HG02571 (cell line): Measurements from ENCODE around the gene PZP.

ENCODE experiments used
- ATAC-seq: cut with Tn5 transposase; IDR thresholded peaks from one replicate; pipeline ENCODE4 v1.9.1; 2021; ENCODE audit warnings: mild to moderate bottlenecking, moderate library complexity; ENCODE audit not compliant: unreplicated experiment

Gene PZP

GRCh38 chr12:9127484-9127883, 80.7 kb downstream of the PZP start:
- ATAC-seq: no peak

DNA sequence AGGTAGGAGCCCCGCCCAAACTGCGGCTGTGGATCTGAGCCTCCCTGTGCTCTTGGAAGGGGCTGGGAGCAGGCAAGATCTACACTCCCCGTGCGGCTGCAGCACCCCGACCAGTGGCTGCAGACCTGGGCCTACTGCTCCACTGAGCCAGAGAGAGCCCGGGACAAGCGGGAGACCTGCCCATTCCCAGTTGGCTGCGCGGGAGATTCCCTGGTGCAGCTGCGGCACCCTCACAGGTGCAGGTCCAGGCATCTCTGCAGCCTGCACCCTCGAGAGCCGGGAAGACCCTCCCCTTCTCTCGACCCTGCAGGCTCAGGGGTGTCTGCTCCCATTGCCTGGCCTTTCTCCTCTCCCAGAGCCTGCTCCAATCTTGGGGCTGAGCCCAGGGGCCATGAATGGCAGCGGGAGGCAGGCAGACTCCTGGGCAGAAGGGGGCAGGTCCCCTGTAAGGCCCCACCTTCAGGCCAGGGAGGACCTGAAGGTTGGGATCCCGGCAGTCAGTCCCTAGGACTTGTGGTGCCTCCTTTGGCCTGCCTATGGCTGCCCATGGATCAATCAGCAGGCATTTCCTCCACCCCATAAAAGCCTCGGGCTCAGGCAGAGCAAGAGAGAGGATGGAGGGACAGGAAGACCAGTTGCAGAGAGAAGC, 83.7 kb downstream of the PZP start:
- ATAC-seq: no peak

DNA sequence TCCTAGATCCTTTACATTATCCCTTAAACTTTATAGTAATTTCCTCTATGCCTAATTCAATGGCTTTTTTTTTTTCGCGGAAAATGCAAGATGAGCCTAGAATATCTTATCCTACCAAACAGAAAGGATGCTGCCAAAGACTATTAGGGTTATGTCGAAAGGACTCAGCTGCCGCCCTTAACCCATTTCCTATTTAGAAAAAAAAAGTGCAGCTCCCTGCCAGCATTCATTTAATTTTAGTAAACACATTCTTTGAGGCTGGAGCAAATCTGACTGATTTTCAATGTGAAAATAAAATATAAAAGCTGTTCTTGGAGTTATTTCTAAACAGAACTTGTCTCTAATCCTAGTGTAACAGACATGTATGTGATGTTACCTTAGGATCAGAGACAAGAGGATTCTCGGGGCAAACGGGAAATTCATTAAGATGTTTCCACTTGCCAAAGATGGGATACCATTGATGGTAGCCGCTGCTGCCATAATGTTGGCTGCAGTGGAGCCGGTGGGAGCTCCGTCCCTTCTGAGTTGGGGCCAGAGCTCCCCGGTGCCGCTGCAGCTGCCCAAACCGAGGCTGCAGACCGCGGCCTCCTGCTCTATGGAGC, 84.3 kb downstream of the PZP start:
- no peak for ATAC-seq

DNA sequence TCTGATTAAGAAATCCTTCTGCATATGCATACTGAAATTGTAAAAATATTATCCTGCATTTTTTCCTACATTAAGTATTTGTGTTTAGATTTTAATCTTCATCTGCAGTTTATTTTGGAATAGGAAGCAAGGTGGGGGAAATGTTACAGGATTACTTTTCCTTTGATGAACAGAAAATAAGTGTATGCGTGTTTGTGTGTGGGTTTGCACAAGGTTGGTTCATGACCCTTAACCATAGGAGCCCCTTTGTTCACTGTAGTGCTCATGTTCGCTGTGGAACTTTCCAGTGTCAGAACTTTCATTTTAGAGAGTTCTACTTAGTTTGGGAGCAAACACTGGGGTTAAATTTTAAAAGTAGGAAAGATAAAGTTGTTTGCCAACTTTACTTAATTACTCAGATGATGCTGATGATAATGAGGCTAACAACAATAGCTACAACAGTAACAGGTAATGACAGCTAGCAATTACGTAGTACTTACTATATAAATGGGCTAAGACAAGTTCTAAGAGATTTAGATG, 86.0 kb downstream of the PZP start:
- no peak for ATAC-seq

DNA sequence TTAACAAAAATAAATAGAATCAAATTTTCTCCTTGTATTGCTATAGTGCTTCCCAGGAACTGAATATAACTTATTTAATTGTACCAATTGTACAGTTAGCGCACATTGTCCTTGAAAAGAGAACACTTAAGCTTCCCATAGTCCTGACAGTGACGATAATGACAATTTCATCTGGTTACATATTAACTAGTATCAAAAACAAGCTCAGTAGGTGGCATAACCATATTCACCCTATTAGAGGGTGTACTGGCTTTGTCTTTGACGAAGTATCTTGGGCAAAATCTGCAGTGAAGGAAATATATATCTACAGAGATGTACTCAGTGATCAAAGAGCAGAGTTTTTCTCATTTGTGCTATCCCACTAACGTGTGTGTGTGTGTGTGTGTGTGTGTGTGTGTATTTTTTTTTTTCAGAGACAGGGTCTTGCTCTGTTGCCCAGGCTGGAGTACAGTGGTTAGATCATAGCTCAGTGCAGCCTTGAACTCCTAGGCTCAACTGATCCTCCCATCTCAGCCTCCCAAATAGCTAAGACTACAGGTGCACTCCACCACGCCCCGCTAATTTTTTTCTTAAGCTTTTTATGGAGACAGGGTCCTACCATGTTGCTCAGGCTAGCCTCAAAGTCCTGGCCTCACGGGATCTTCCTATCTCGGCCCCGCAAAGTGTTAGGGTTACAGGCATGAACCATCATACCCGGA, 87.6 kb downstream of the PZP start:
- no peak for ATAC-seq

GRCh38 chr12:9118158-9118557, 90.0 kb downstream of the PZP start:
- ATAC-seq: peak; percentile 61

- ATAC-seq: no peak
These were observed 92.2 kb downstream of the PZP start, which contains the start of gene A2M for GRCh38 chr12:9115731-9116559. Gene A2M (minus strand): TSS chr12:9115919. CDS start chr12:9115849, 70 bp downstream.

DNA sequence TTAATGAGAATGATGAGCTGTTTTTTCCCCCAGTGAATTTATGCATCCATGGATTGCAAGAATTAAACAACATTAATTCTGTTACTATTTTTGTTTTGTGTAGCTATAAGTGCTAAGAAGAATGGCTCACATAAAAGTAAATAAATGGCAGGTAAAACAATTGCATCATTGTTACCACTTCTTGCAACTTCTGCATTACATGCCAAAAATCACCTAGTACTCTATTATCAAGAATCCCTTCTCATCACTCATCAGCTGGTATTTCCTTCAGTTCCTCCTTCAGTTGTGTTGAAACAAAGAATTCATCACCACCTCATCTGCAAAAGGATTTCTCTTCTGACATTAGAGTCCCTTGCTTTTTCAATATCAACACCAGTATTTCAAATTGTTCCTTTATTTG, 93.2 kb downstream of the PZP start:
- no peak for ATAC-seq

GRCh38 chr12:9113987-9114309, 94.2 kb downstream of the PZP start:
- no peak for ATAC-seq

- ATAC-seq: no peak
These were observed 94.8 kb downstream of the PZP start for GRCh38 chr12:9113296-9113986.

- no peak for ATAC-seq
These were observed 95.9 kb downstream of the PZP start for GRCh38 chr12:9112076-9112853.

DNA sequence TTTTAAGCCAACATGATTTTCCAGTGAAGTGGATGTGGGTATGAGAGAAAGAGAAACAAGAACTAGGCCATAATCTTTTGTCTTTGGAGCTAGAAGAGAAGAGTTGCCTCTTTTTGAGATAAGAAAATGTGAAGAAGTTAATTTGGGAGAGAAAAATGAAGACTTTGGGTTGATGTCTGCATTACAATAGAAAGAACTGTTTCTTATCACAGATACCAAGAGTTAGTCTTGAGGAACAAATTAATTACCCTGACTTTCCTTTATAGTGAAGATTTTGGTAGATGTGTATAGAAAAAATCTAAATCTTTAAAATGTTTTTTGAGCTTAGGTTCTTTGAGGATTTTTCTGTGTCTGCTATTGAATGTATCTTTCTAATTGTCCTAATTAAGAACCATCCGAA, 96.7 kb downstream of the PZP start:
- ATAC-seq: no peak

DNA sequence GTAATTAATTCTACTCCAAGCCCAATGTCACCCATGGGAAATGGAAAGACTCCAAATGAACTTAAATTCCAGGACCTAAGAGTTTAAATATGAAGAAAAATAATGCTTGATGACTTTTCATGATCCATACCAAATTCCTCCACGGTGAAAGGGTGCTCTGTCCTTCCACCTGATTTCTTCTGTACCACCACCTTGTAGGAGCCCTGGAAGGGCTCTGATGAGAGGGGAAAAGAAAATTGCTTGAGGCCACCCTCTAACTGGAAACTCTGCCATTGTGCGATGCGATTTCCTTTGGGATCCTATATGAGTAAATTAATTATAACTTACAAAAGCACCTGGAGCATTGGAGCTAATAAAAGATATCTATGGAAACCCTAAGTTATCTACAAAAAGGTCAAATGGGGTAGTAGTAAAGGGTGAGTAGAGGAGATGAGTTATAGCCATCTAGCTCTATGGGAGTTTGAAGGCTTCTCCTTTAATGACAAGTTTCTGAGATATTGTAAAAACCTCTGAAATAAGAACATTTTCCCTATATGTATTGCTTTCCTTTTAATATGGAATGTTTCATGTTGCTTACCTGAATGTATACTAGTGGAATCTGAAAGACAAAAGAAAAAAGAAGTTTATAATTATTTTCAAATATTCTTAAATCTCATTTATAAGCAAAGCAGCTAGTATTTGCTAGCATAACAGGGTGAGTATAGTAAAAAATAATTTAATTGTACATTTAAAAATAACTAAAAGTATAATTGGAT, 98.3 kb downstream of the PZP start:
- ATAC-seq: no peak

DNA sequence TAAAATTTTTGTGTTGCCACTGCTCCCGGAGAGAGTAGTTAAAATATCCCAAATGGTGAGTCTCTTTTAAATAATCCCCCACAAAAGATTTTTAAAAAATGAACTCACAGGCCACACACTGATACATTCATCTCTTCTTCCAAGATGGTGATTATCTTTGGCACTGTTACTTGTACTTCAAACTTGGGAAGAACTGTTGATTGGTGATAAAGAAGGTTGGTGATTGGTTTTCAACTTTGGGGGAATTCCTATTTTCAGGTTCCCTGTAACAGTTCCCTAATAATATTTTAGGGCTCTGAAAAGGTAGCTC, 99.0 kb downstream of the PZP start:
- no peak for ATAC-seq

DNA sequence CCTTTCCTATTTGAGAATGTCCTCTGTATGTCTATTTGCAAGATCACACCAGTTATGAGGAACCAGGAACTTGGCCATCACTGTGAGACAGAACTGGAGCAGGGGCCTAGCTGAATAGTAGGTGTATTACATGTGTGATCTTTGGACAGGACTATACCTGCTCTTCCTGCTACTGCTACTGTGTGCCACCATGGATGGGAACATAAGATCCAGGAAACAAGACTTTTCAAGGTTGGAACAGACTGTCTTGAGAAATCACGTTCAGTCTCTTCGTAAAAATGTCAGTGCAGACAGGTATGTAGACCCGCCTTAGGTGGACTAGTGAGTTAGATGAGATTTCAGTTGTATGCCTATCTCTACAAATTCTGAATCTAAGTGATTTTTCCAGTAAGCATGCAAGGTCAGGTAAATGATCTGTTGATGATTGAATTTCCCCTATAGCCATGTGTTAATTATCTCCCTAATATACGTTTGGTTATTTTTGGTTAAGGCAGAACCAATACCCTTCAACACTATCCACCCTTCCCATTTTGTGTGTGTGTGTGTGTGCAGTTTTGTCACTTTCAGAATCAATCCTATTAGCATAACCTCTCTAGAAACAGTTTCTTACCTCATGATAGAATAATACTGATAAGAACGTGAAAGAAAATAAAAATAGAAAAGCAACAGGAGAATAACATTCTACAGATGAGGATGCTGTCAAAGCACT, 99.5 kb downstream of the PZP start:
- ATAC-seq: no peak

- no peak for ATAC-seq
These were observed 100.7 kb downstream of the PZP start for GRCh38 chr12:9107542-9107873.

GRCh38 chr12:9106610-9107541, 101.3 kb downstream of the PZP start:
- ATAC-seq: no peak

DNA sequence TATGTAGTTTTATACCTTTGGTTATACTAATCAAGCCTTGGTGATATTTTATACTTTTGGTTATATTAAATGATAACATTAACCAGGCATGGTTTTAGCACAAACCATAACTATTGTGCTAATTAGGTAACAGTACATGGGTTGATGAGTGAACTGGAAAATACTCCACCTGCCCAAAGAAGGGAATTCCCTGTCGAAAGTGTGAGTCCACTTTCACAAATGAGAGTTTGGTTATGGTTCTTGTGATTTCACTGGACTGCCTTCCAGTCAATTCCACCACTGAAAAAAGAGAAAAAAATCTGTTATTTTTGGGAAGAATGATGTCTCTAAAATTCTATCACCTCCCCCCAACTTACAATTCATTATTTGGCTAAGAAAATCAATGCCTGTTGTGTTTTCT, 102.1 kb downstream of the PZP start:
- no peak for ATAC-seq
